OCI-LY1 (cell line): Measurements from ENCODE around the gene ZBTB48.

Experiments used
- EZH2 ChIP-seq: fragments of 200-600 bp; sonication (generic), shearing (Covaris generic); IDR thresholded peaks from 2 replicates; pipeline ENCODE4 v1.8.0; 2017; ENCODE audit warnings: borderline replicate concordance, mixed run types, mild to moderate bottlenecking, antibody characterized with exemption, low read length, moderate library complexity, mixed read lengths
- TF ChIP-seq, protein P1 (sequence below): fragments of 200-600 bp; sonication (generic), shearing (Covaris generic); IDR thresholded peaks from 2 replicates; pipeline ENCODE4 v1.5.1; 2017; ENCODE audit warnings: mild to moderate bottlenecking, antibody characterized with exemption, low read length, moderate library complexity, mixed read lengths

DNA sequence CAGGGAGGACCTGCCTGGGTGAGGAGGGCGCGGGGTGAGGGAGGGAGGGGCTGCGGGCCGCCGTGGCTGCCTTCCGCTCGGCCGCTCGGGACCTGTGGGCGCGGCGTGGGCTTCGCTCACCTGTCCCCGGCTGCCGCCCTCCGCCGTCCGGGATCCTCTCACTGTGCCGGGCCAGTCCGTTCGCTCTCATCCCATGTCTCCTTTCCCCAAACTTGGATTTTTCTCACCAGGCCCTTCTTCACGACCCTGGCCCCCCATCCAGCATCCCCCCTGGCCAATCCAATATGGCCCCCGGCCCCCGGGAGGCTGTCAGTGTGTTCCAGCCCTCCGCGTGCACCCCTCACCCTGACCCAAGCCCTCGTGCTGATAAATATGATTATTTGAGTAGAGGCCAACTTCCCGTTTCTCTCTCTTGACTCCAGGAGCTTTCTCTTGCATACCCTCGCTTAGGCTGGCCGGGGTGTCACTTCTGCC, 362 bp downstream of the ZBTB48 start:
- TF ChIP-seq, protein P1, sequence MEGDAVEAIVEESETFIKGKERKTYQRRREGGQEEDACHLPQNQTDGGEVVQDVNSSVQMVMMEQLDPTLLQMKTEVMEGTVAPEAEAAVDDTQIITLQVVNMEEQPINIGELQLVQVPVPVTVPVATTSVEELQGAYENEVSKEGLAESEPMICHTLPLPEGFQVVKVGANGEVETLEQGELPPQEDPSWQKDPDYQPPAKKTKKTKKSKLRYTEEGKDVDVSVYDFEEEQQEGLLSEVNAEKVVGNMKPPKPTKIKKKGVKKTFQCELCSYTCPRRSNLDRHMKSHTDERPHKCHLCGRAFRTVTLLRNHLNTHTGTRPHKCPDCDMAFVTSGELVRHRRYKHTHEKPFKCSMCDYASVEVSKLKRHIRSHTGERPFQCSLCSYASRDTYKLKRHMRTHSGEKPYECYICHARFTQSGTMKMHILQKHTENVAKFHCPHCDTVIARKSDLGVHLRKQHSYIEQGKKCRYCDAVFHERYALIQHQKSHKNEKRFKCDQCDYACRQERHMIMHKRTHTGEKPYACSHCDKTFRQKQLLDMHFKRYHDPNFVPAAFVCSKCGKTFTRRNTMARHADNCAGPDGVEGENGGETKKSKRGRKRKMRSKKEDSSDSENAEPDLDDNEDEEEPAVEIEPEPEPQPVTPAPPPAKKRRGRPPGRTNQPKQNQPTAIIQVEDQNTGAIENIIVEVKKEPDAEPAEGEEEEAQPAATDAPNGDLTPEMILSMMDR: no peak
- no peak for TF ChIP-seq EZH2
